Measurements from ENCODE around the gene OR10AD1. TPM values are rescaled to one million over a fixed set of nuclear protein-coding genes. Genes with fewer than 3 reads are reported as not detected.
"Not testable (repeated sequence)": the region's sequence is repeated elsewhere in the genome, so short reads cannot be mapped to it uniquely, and the experiment has no call there.

Gene OR10AD1
- total RNA-seq, 1 donor from 2014 or later = not detected

- peaks cover 38% of the 10 kb centered on the region for H3K27me3 Mint-ChIP-seq (ENCODE audit: unreplicated experiment)
- no peak for TF ChIP-seq CTCF (IDR thresholded peaks at IDR 0.05)
- H3K27ac Mint-ChIP-seq (ENCODE audit: unreplicated experiment) = no peak overlapping the region
- H3K4me3 Mint-ChIP-seq (ENCODE audit: unreplicated experiment) = no peak overlapping the region
- no peaks in the 10 kb centered on the region for H3K4me1 Mint-ChIP-seq (ENCODE audit: unreplicated experiment)
- no peak for DNase-seq (ENCODE audit: extremely low spot score, unreplicated experiment)
- H3K9me3 Mint-ChIP-seq (ENCODE audit: unreplicated experiment) = peaks cover 2% of the 10 kb centered on the region
- H3K36me3 Mint-ChIP-seq (ENCODE audit: unreplicated experiment) = no peaks in the 10 kb centered on the region
Measured at GRCh38 chr12:48221645-48222044, 18.6 kb upstream of the OR10AD1 start.

- Mint-ChIP-seq H3K27ac (ENCODE audit: unreplicated experiment) (no peak overlapping the region), H3K27me3 (ENCODE audit: unreplicated experiment) (peaks cover 35% of the 10 kb centered on the region), H3K36me3 (ENCODE audit: unreplicated experiment) (no peaks in the 10 kb centered on the region)
Measured at GRCh38 chr12:48220701-48221100, 17.6 kb upstream of the OR10AD1 start.

GRCh38 chr12:48219631-48220030, 16.5 kb upstream of the OR10AD1 start:
- no peak overlapping the region for H3K27ac Mint-ChIP-seq (ENCODE audit: unreplicated experiment)
- H3K4me3 Mint-ChIP-seq (ENCODE audit: unreplicated experiment) = no peak overlapping the region
- DNase-seq (ENCODE audit: extremely low spot score, unreplicated experiment) = no peak
- H3K4me1 Mint-ChIP-seq (ENCODE audit: unreplicated experiment) = no peaks in the 10 kb centered on the region
- peaks cover 35% of the 10 kb centered on the region for H3K27me3 Mint-ChIP-seq (ENCODE audit: unreplicated experiment)
- no peaks in the 10 kb centered on the region for H3K9me3 Mint-ChIP-seq (ENCODE audit: unreplicated experiment)
- no peak for TF ChIP-seq CTCF (IDR thresholded peaks at IDR 0.05)
- no peaks in the 10 kb centered on the region for H3K36me3 Mint-ChIP-seq (ENCODE audit: unreplicated experiment)

More at GRCh38 chr12:48220701-48221100, 17.6 kb upstream of the OR10AD1 start:
- no peak for TF ChIP-seq CTCF (IDR thresholded peaks at IDR 0.05)
- H3K4me1 Mint-ChIP-seq (ENCODE audit: unreplicated experiment) = no peaks in the 10 kb centered on the region
- DNase-seq (ENCODE audit: extremely low spot score, unreplicated experiment) = no peak
- H3K4me3 Mint-ChIP-seq (ENCODE audit: unreplicated experiment) = no peak overlapping the region
- H3K9me3 Mint-ChIP-seq (ENCODE audit: unreplicated experiment) = no peaks in the 10 kb centered on the region

GRCh38 chr12:48216785-48217184, 13.7 kb upstream of the OR10AD1 start:
- H3K27ac Mint-ChIP-seq (ENCODE audit: unreplicated experiment) = no peak overlapping the region
- no peak overlapping the region for H3K4me3 Mint-ChIP-seq (ENCODE audit: unreplicated experiment)
- H3K9me3 Mint-ChIP-seq (ENCODE audit: unreplicated experiment) = no peaks in the 10 kb centered on the region
- peaks cover 39% of the 10 kb centered on the region for H3K27me3 Mint-ChIP-seq (ENCODE audit: unreplicated experiment)
- no peak for DNase-seq (ENCODE audit: extremely low spot score, unreplicated experiment)
- no peak for TF ChIP-seq CTCF (IDR thresholded peaks at IDR 0.05)
- no peaks in the 10 kb centered on the region for H3K4me1 Mint-ChIP-seq (ENCODE audit: unreplicated experiment)
- H3K36me3 Mint-ChIP-seq (ENCODE audit: unreplicated experiment) = no peaks in the 10 kb centered on the region

- not testable (repeated sequence) for H3K4me1 Mint-ChIP-seq (ENCODE audit: unreplicated experiment); H3K27ac Mint-ChIP-seq (ENCODE audit: unreplicated experiment); H3K36me3 Mint-ChIP-seq (ENCODE audit: unreplicated experiment); H3K4me3 Mint-ChIP-seq (ENCODE audit: unreplicated experiment); DNase-seq (ENCODE audit: extremely low spot score, unreplicated experiment)
- Mint-ChIP-seq H3K9me3 (ENCODE audit: unreplicated experiment) (peaks cover 13% of the 10 kb centered on the region), H3K27me3 (ENCODE audit: unreplicated experiment) (peaks cover 21% of the 10 kb centered on the region)
Measured at GRCh38 chr12:48209495-48209894, 6.4 kb upstream of the OR10AD1 start.

GRCh38 chr12:48202766-48203165, 326 bp downstream of the OR10AD1 start:
- no peaks in the 10 kb centered on the region for H3K36me3 Mint-ChIP-seq (ENCODE audit: unreplicated experiment)
- peaks cover 18% of the 10 kb centered on the region for H3K27me3 Mint-ChIP-seq (ENCODE audit: unreplicated experiment)
- H3K27ac Mint-ChIP-seq (ENCODE audit: unreplicated experiment) = no peak overlapping the region
- no peak for DNase-seq (ENCODE audit: extremely low spot score, unreplicated experiment)
- peaks cover 6% of the 10 kb centered on the region for H3K4me1 Mint-ChIP-seq (ENCODE audit: unreplicated experiment)
- TF ChIP-seq CTCF (IDR thresholded peaks at IDR 0.05) = no peak
- peaks cover 17% of the 10 kb centered on the region for H3K9me3 Mint-ChIP-seq (ENCODE audit: unreplicated experiment)
- no peak overlapping the region for H3K4me3 Mint-ChIP-seq (ENCODE audit: unreplicated experiment)

Measured in osteocyte (in vitro differentiated cells).